ENCODE results near the gene OR4D2. TPM values are rescaled to one million over a fixed set of nuclear protein-coding genes. Genes with fewer than 3 reads are reported as not detected.

The OR4D2 gene
- total RNA-seq, 4 donors from 2014 or later, result not detected

DNA sequence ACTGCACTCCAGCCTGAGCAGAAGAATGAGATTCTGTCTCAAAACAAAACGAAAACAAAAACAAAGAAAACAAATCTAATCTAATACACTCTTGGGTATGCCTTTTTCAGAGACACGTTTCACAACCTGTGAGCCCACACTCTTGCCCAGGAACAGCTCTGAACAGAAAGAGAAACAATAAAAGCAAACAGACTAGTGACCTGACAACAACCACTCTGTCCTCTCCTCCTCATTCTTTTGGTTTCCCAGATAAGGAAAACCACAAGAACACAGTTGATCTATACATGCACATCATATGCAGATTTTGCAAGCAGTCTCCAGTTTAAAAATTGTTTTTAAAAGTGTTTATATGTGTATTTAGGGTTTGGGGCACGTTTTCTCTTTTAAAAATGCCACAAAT lies 51.0 kb downstream of the OR4D2 start:
- no peaks in the 10 kb centered on the region for H3K9me3 ChIP-seq
- no peak for DNase-seq
- no peaks in the 10 kb centered on the region for H3K27me3 ChIP-seq
- H3K4me1 ChIP-seq, result no peaks in the 10 kb centered on the region
- H3K36me3 ChIP-seq, result no peaks in the 10 kb centered on the region
- no peak overlapping the region for H3K27ac ChIP-seq
- TF ChIP-seq POLR2A (IDR thresholded peaks at IDR 0.05) (no peak), CTCF (IDR thresholded peaks at IDR 0.05) (no peak)
- intact Hi-C loops (cut with DNase I; ENCODE audit: low total_unique reads), result no loop called here
- H3K4me3 ChIP-seq, result no peak overlapping the region

DNA sequence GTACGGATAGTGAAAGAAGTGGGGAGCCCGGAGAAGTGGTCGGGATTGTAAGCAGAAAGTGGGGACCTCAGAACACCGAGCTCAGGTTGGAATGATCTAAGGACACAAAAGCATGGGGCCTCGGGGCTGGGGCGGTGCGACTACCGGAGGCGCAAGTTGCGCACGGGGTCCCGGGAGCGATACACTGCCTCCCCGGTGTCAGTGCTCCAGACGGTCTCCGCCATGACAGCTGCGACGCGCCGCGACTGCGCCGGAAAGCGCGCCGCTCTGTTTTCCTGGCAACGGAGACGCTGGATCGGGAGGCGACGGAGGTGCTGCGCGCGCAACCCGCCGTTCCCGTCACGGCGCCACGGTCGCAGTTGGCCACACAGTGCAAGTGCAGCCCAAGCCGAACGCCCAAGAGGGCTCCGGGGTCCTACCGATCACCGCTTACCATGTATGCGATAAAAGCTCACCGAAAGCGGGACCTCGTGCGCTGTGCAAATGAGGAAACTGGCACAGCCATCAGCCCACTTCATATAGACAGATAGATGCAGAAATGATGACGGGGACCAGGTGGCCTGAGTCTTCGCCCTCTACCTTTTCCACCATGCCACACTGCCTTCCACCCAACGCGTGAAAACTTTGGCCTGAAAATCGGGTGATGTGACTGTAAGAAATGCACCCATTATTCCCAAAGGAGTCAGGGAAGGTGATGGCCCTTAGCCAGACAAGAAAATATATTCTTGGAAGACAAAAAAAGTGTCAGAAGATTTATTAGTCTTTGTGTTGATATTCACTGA lies 52.4 kb downstream of the OR4D2 start, which contains the start of gene MKS1:
MKS1 (minus strand) TSS at position 249 of the 782 bp plus-strand sequence; CDS start at position 224, 25 bp downstream.
- Histone ChIP-seq H3K27ac (peak within 1 kb of the TSS; percentile 54 to 84), H3K27me3 (no peaks in the 10 kb centered on the region), H3K4me1 (no peaks in the 10 kb centered on the region), H3K36me3 (no peaks in the 10 kb centered on the region), H3K9me3 (no peaks in the 10 kb centered on the region), H3K4me3 (peak within 1 kb of the TSS; percentile 64 to 81)
- intact Hi-C loops (cut with DNase I; ENCODE audit: low total_unique reads), result no loop called here
- TF ChIP-seq CTCF (IDR thresholded peaks at IDR 0.05), result peak; percentile 61 to 84 (median 79)
- peak; percentile 14 to 66 for TF ChIP-seq POLR2A (IDR thresholded peaks at IDR 0.05)
- DNase-seq, result peak; percentile 91 to 95

DNA sequence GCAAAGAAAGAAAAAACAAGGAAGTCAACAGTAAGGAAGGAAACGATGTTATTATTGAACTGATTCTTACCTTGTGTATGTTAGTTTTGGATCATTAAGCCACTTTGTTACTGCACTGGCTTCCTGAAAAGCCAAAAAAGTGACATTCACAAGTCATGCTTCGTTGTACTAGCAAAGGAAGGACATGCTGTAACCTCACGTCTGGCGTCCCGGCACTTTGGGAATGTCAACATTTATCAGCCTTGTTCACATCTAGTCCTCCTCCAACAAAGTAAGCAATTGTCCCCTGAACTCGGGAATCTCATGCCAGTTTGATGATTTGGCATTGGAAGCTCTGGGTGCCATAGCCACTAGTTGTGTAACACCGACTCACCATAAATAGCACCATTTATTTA lies 53.0 kb downstream of the OR4D2 start:
- Histone ChIP-seq H3K4me3 (peak overlapping the region; percentile 64 to 81), H3K4me1 (no peaks in the 10 kb centered on the region), H3K9me3 (no peaks in the 10 kb centered on the region), H3K27me3 (no peaks in the 10 kb centered on the region), H3K27ac (peak overlapping the region; percentile 54 to 84), H3K36me3 (no peaks in the 10 kb centered on the region)
- no peak for TF ChIP-seq POLR2A (IDR thresholded peaks at IDR 0.05)
- no peak for TF ChIP-seq CTCF (IDR thresholded peaks at IDR 0.05)
- DNase-seq, result no peak
- intact Hi-C loops (cut with DNase I; ENCODE audit: low total_unique reads), result no loop called here

Other genes with a start within 250 kb of the OR4D2 start
- gene CUEDC1, start 211.6 kb upstream of the OR4D2 start, total RNA-seq, result 10 to 100 TPM in 3 of 4 donors, 1 to 10 TPM in 1; 7.9 to 63.6 (median 18.8) TPM
- gene VEZF1, start 178.7 kb upstream of the OR4D2 start, total RNA-seq, result 100 to 1,000 TPM in 2 of 4 donors, 10 to 100 TPM in 2; 58.8 to 133 (median 110) TPM
- gene SRSF1, start 159.7 kb upstream of the OR4D2 start, total RNA-seq, result 100 to 1,000 TPM; 116 to 429 (median 147) TPM
- gene DYNLL2, start 83.6 kb upstream of the OR4D2 start, total RNA-seq, result 10 to 100 TPM in 3 of 4 donors, 1 to 10 TPM in 1; 6.1 to 37.8 (median 23.2) TPM
- gene OR4D1, start 18.6 kb upstream of the OR4D2 start, total RNA-seq, result not detected
- not detected for gene EPX, start 25.7 kb downstream of the OR4D2 start, total RNA-seq
- gene MKS1, start 52.3 kb downstream of the OR4D2 start, total RNA-seq, result 10 to 100 TPM in 2 of 4 donors, 1 to 10 TPM in 2; 4.4 to 23.2 (median 12.3) TPM
- not detected for gene LPO, start 71.6 kb downstream of the OR4D2 start, total RNA-seq
- 10 to 100 TPM in 1 of 4 donors, under 1 TPM in 1, not detected in 2; 0.79 to 21.7 TPM for gene MPO, start 114.0 kb downstream of the OR4D2 start, total RNA-seq
- gene TSPOAP1, start 161.8 kb downstream of the OR4D2 start, total RNA-seq, result 10 to 100 TPM in 3 of 4 donors, under 1 TPM in 1; 0.59 to 43.7 (median 32.4) TPM
- gene SUPT4H1, start 185.2 kb downstream of the OR4D2 start, total RNA-seq, result 100 to 1,000 TPM in 2 of 4 donors, 10 to 100 TPM in 2; 31.1 to 267 (median 98.1) TPM